Islet precursor cell (in vitro differentiated cells): ENCODE results near the gene RPL3.
A peak's percentile ranks its signal among the peaks of the same experiment; 100 is the strongest.

Experiments
- DNase-seq: peaks from one replicate; pipeline ENCODE4 v3.0.0-alpha.2; 2018

RPL3 gene

DNA sequence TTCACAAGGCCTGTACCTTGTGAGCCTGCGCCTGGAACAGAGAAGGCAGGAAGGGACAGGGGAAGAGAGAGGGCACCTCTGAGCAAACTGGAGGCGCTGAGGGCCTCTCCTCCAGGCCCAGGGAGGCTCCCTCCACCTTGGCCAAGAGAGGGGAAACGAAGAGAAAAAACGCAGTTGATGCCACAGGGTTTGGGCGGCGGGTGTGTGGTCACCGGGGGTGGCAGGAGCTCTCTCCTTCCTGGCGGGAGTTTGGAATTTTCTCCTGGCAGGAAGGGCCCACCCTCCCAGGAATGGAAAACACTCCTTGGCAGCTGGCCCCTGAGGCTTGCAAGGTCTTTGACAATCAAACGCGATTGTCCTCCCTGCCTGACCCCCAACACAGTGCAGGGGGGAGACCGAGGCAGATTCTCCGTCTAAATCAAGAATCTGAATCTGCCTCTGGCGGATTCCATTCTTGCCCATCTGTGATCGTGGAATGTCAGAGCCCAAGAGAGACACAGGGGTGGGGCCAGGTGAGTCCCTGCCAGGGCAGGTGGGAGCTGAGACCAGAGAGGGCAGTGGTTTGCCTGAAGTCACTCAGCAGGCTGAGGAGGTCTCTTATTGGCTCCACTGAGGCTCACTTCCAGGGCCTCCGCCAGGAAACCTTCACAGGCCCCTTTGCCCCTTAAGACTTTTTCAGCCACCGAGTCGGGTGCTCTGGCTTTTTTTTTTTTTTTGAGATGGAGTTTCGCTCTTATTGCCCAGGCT is 21.0 kb downstream of the RPL3 start:
- peak; percentile 75 for DNase-seq

DNA sequence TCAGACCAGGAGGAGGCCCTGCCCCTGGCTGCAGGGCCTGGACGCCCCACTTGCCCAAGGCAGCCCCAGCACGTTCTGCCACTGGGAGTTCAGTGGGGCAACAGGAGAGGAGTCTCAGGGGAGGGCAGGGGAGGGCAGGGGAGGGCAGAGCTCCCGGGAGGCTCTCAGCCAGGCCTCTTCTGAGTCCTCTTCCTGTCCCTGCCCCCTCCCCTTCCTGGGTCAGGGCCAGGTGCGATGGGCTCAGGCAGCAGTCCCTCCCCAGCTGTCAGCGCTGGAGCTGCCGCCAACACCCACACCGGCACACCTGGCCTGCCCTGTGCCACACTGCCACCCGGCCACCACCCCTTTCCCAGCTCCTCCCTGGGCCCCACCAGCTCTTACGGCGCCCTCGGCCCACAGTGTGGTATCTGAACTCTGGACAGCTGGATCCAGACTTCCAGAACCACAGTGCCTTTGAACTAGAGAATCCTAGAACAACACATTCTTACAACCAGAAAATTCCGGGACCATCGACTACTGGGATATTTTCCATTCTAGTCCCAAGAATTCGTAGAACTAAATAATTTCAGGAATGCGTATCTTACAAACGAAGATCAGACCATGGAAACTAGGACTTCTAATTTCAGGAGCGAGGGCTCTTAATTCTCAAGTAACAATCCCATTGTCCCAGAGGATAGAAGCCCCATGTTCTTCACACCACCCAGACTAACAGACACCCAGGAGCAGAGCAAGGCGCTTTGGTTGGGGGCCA is 21.8 kb downstream of the RPL3 start:
- DNase-seq: peak; percentile 79

- peak; percentile 61 for DNase-seq
These were observed 22.4 kb downstream of the RPL3 start for GRCh38 chr22:39296981-39297489.

DNA sequence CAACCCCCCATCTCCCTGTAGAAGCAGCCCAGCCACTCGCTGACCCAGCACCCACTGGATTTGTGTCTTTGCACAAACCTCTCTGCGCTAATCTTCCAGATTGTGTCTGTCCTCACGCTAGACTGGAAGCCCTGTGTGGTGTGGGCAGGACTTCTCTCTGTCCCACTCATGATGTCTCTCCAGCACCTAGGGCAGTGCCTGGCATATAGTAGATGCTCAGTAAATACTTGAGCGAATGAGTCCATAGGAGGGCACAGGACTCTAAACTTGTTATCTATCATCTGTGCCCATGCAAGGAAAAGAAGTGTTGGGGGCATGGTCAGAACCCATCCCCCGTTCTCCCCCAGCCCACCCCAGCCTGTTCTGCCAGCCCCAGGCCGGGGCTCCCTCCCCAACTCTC is 22.9 kb downstream of the RPL3 start:
- no peak for DNase-seq

DNA sequence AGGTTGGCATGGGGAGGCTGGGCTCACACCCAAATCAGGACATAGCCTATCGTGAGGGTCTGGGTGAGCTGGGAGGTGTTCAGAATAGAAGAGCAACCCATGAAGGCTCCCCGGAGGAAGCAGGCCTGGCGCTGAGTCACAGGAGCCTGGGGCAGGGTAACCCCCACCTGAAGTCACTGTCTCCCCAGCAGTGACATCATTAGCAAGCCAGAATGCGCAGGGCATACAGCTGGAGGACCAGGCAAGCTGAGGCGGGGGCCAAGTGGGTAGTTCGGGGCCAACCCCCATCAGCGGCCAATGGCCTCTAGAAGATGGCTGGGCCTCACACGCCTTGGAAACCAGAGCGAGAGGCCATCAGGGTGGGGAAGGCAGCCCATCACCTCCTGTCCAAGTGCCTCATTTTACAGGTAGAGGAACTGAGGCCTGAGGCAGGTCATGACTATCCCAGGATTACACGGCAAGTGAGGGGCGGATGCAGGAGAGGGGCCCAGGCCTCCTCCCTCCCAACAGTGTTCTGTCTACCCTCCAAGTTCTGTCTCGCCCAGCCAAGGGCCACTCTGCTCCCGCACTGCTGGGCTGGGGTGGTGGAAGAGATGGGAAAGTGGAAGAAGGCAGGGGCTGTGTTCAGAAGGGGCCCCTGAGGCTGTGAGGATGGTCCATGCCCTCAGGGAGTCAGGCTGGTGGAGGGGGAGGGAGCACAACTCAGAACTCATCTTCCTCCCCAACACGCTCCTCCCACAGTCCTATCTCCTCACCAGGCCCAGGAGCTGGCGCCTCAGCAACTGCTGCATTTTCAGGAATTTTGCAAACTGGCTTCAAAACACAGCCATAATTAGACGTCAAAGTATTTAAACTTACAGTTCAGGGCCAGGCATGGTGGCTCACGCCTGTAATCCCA is 24.6 kb downstream of the RPL3 start:
- DNase-seq: no peak

DNA sequence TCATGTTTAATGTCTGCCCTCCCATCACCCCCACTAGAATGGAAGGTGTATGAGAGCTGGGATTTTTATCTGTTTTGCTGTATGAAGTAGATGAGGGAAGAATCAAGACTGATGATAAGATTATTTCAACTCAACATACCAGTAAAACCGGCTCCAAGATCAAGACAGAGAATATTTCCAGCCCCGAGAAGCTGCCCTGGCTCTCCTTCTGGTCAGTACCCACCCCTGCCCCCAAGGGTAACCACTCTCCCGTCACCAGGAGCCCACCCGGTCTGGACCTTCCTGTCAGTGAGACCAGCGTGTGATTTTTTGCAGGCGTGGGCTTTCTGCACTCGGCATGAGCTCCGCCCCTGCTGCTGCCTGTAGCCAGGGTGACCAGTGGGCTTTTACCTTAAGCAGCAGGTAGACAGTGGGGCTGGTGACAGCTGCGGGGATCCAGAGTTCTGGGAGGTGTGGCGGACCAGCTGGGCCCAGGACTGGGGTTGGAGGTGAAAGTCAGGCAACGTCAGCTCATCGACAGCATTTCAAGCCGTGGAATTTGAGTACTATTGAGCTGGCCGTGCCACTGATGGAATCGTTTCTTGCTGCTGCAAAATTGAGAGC is 25.6 kb downstream of the RPL3 start:
- peak; percentile 64 for DNase-seq

- peak; percentile 98 for DNase-seq
These were observed 26.8 kb downstream of the RPL3 start for GRCh38 chr22:39292561-39293074.

GRCh38 chr22:39292031-39292462 is 27.4 kb downstream of the RPL3 start:
- DNase-seq: no peak

- no peak for DNase-seq
These were observed 27.9 kb downstream of the RPL3 start for GRCh38 chr22:39291523-39291922.

DNA sequence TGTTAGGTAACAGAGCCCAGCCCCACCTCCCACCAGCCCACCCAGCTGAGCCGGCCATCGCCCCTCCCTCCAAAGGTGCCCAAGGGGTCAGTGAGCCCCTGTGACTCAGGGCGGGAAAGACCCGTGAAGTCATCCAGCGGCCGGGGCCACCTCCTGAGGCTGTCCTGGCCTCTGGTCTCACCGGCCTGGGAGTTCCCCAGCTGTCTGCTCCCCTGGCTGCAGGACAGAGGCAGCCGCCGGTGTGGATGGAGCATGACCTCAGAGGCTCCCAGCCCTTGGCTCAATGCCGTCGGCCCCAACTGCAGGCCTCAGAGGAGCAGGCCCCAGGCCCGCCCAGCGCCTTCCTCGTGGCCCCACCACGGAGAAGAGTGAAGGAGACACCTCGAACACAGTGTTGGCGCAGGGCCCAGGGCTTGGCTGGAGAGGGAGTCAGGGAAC is 28.7 kb downstream of the RPL3 start:
- peak; percentile 85 for DNase-seq

DNA sequence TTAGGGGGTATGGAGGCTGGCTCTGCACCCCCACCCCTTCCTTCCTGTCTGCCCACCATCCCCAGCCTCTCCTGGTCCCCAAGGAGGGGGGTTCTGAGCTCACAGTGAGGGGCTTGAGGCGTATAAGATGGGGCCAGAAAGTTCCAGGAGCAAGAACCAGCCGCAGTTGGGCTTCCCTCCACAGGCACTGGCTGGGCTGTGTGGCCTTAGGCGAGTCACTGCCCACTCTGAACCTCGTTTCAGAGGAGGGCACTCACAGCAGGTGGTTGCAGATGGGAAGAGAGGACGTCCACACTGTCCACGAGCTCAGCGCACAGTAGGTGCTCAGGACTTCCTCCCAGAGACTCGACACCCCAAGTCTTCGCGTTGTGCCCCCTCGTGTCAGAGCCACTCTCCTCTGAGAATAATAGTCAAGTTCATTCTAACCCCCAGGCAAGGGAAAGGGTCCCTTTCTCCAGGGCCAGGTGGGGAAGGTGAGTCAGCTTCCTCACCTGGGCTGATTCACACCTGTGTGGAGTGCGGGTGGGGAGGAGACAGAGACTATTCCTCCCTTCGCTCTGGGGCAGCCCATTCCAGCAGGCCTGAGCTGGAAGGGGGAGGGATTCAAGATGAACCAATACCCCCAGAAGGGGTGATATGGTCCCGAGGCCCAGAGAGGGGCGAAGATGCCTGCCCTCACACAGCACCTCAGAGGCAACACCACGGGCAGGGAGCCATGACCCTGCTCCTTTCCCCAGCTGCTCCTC is 29.3 kb downstream of the RPL3 start:
- DNase-seq: peak; percentile 72

DNA sequence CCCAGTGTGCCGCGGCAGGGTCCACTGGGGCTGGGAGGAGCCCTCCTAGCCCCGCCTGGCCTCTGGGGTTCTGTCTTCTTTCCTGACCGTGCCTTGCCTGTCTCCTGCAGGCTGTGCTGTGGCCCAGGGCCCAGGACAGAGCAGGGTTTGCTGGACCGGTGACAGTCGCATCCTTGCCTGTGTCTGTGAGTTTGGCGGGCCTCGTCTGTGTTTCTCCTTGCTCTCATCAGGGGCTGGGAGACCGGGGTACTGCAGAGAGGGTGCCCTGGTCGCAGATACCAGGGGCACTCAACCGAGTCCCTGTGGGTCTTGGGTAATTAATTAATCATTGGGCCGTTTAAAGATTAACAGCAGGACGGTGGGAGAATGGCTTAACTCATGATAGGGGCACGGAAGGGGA is 29.9 kb downstream of the RPL3 start:
- DNase-seq: no peak

- no peak for DNase-seq
These were observed 31.1 kb downstream of the RPL3 start for GRCh38 chr22:39288135-39288898.

- no peak for DNase-seq
These were observed 32.2 kb downstream of the RPL3 start for GRCh38 chr22:39287076-39287725.

DNA sequence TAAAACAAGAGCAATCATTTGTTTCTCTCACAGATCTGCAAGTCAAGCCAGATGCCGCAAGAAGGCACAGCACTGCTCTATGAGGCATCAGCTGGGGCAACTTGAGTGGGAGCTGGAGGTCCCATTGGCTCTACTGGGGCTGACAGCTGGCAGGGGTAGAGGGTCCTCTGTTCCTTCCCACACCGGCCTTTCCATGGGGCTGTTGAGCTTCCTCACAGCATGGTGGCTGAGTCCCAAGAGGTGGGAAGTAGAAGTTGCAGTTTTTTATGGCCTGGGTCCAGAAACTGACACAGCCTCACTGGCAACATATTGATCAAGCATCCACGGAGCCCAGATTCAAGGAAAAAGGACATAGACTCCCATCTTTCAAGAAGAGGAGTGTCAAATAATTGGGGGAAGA is 34.4 kb downstream of the RPL3 start:
- no peak for DNase-seq

- DNase-seq: peak; percentile 91
These were observed 35.1 kb downstream of the RPL3 start for GRCh38 chr22:39284142-39284980.

DNA sequence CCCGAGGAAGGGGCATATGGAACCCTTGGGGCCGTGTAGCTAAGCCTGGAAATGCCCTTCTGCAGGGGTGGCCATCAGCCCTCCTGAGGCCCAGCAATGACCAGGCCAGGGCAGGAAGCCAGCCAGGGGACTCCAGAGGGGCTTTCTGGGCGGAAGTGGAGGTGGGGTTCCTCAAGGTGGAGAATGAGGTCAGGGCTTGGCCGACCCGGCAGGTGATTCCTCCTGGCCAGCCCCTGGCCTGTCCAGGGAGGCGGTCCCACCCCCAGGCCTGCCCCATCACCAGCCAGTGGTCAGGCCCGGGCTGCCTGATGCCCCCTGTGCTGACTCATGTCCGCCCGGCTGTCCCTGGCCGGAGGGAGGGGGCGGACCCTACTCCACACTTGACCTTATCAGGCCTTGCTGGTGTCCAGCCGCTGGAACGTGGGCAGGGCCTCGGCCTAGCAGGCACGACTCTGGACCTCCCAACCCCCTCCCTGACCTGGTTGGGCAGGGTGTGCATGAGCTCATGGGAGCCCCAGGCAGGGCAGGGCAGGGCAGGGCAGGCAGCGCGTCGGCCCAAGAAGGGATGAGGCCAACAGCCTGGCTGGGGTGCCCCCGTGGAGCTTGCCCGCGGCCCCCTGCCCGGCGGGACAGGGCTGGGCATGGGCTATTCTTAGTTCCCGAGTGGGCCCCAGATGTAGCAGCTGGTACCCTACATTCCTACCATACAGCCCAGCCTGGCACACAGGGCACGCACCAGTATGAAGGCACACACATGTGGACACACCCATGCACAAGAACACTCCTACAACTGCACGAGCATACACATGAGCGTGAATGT is 35.9 kb downstream of the RPL3 start:
- DNase-seq: peak; percentile 96

- peak; percentile 72 for DNase-seq
These were observed 36.6 kb downstream of the RPL3 start for GRCh38 chr22:39282645-39283321.
